ENCODE measurements around the gene C20orf204.

The C20orf204 gene, protein sequence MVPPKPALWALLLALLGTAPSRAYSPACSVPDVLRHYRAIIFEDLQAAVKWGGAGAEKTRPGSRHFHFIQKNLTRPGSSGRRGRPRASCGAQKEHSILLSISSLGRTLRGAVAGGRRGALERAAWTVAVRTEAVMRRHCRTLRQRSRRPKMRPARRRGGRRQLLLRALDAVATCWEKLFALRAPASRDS

DNA sequence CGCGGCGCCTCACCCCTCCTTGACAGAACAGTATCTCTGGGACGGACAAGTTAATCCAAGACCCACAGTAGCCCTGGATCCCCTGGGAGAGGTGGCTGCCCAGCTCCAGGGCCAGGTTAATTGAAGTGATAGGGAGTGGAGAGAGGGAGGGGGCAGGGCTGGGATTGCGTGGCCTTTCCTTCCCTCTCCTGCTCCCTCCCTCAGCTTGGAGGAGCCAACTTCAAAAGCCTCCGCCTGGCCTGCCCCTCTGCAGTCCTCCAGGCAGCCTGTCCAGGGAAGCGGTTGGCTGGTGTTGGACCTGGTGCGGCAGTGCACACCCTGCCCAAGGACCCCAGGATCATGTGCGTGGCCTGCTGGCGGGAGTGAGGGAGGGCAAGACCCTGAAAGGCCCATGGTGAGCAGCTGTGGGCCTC lies at the start of gene C20orf204:
Gene C20orf204 (plus strand): TSS at position 250 of the 413 bp plus-strand sequence. CDS start 142 bp downstream, at position 392.
- TF ChIP-seq CTCF (IDR thresholded peaks at IDR 0.05; ENCODE audit: low read depth, low read length), result no peak
- H3K4me3 ChIP-seq (ENCODE audit: low read depth, low read length), result no peak within 1 kb of the TSS

GRCh38 chr20:64000906-64001305 lies 35.1 kb upstream of the C20orf204 start:
- H3K4me3 ChIP-seq (ENCODE audit: low read depth, low read length), result no peak overlapping the region
- no peak for TF ChIP-seq CTCF (IDR thresholded peaks at IDR 0.05; ENCODE audit: low read depth, low read length)

- H3K4me3 ChIP-seq (ENCODE audit: low read depth, low read length), result no peak overlapping the region
- TF ChIP-seq CTCF (IDR thresholded peaks at IDR 0.05; ENCODE audit: low read depth, low read length), result no peak
Measured at GRCh38 chr20:64001607-64002011, 34.4 kb upstream of the C20orf204 start.

DNA sequence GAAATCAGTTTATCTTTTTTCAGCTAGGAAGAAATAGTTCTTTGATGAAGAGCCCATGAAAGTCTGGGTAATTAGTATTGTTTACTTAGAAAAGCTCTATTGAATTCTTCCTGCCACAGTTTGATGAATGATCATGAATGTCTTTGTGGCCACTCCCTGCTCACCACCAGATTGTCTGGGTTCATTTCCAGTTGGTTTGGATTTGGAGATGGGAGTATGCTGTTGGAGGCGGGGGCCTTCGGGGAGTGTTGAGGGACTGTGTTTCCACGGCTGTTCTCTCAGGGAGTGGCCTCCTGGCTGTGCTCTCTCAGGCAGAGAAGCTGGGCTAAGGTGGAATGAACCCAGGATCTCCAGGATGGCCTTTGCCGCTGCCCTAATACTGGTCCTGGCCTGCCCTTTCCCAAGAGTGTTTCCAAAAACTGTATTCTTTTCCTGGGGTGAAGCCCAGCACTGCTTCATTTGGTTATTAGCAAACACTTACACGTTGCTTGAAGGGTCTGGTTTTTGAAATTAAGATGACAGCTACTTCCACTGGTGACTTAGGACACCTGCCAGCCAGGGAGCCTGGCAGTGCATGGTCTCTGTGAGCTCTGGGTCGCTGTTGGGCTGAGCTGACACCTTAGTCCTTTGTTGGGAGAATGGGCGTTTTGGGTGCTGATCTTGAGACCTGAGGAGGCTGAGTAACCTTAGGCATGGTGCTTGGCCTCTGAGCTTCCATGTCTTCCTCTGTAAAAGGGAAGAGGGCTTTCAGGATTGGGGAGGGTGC lies 31.8 kb upstream of the C20orf204 start:
- H3K4me3 ChIP-seq (ENCODE audit: low read depth, low read length), result no peak overlapping the region
- no peak for TF ChIP-seq CTCF (IDR thresholded peaks at IDR 0.05; ENCODE audit: low read depth, low read length)

DNA sequence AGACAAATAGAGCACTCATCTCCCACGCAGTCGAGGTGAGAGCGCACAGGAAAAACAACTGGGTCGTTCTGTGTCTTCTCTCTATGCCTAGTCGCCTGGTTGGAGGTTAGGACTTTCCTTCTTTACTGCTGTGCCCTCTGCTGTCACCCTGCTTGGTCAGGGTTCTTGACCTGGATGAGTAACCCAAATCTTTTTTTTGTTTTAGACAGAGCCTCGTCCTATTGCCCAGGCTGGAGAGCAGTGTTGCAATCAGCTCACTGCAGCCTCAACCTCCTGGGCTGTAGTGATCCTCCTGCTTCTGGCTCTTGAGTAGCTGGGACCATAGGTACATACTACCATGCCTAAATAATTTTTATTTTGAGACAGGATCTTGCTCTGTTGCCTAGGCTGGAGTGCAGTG lies 30.6 kb upstream of the C20orf204 start:
- no peak for TF ChIP-seq CTCF (IDR thresholded peaks at IDR 0.05; ENCODE audit: low read depth, low read length)
- H3K4me3 ChIP-seq (ENCODE audit: low read depth, low read length), result no peak overlapping the region

- no peak for TF ChIP-seq CTCF (IDR thresholded peaks at IDR 0.05; ENCODE audit: low read depth, low read length)
- no peak overlapping the region for H3K4me3 ChIP-seq (ENCODE audit: low read depth, low read length)
Measured at GRCh38 chr20:64006490-64006889, 29.5 kb upstream of the C20orf204 start.

GRCh38 chr20:64006902-64007301 lies 29.1 kb upstream of the C20orf204 start:
- TF ChIP-seq CTCF (IDR thresholded peaks at IDR 0.05; ENCODE audit: low read depth, low read length), result no peak
- H3K4me3 ChIP-seq (ENCODE audit: low read depth, low read length), result no peak overlapping the region

All from WI38 (cell line).